DOHH2 (cell line): Measurements from ENCODE around the gene SCN11A.

ENCODE experiments used
- EZH2phosphoT487 ChIP-seq: fragments of 200-600 bp; sonication (generic); IDR thresholded peaks from 2 replicates; pipeline ENCODE4 v1.6.1; 2017; ENCODE audit warnings: borderline replicate concordance, mild to moderate bottlenecking, antibody characterized with exemption, low read length, moderate library complexity, mixed read lengths
- TF ChIP-seq, protein P1 (sequence below): fragments of 200-600 bp; sonication (generic); IDR thresholded peaks from one replicate; pipeline ENCODE4 v1.5.1; 2014; ENCODE audit warnings: antibody characterized with exemption, mild to moderate bottlenecking, low read depth, low read length; ENCODE audit not compliant: poor library complexity, severe bottlenecking

DNA sequence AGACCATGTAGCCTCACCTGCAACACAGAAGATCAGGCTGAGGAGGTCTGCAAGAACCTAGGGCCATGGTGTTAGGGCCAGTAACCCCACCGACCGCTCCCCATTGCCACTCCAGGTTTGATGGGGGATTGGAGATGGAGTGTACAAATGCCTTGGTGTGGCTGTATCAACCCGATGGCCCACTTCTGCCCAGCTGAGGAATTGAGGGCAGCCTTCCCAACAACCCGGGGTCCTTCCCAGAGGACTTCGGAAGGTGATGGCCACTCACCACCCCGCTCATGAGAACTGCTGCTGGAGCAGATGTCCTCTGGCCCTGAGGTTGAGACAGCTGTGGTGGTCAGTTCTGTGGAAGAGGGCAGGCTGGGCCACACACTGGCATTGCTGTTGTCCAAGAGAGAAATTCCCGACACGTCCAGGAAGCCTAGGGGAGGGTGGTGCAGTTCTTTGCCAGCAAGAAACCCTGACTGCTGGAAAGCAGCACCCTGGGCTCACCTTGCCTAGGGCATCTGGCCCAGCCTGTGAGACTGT lies 46.8 kb upstream of the SCN11A start:
- TF ChIP-seq, protein P1, sequence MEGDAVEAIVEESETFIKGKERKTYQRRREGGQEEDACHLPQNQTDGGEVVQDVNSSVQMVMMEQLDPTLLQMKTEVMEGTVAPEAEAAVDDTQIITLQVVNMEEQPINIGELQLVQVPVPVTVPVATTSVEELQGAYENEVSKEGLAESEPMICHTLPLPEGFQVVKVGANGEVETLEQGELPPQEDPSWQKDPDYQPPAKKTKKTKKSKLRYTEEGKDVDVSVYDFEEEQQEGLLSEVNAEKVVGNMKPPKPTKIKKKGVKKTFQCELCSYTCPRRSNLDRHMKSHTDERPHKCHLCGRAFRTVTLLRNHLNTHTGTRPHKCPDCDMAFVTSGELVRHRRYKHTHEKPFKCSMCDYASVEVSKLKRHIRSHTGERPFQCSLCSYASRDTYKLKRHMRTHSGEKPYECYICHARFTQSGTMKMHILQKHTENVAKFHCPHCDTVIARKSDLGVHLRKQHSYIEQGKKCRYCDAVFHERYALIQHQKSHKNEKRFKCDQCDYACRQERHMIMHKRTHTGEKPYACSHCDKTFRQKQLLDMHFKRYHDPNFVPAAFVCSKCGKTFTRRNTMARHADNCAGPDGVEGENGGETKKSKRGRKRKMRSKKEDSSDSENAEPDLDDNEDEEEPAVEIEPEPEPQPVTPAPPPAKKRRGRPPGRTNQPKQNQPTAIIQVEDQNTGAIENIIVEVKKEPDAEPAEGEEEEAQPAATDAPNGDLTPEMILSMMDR, result no peak
- no peak for TF ChIP-seq EZH2phosphoT487
